CD4-positive, alpha-beta T cell treated with Interleukin-6 for 4 hours (primary cell): Measurements from ENCODE around the gene BAD.
"Not testable (repeated sequence)": the region's sequence is repeated elsewhere in the genome, so short reads cannot be mapped to it uniquely, and the experiment has no call there.

ENCODE experiments used
- DNase-seq: peaks from one replicate; pipeline ENCODE4 v3.0.0-alpha.2; 2020; ENCODE audit warnings: mixed read lengths

BAD gene

DNA sequence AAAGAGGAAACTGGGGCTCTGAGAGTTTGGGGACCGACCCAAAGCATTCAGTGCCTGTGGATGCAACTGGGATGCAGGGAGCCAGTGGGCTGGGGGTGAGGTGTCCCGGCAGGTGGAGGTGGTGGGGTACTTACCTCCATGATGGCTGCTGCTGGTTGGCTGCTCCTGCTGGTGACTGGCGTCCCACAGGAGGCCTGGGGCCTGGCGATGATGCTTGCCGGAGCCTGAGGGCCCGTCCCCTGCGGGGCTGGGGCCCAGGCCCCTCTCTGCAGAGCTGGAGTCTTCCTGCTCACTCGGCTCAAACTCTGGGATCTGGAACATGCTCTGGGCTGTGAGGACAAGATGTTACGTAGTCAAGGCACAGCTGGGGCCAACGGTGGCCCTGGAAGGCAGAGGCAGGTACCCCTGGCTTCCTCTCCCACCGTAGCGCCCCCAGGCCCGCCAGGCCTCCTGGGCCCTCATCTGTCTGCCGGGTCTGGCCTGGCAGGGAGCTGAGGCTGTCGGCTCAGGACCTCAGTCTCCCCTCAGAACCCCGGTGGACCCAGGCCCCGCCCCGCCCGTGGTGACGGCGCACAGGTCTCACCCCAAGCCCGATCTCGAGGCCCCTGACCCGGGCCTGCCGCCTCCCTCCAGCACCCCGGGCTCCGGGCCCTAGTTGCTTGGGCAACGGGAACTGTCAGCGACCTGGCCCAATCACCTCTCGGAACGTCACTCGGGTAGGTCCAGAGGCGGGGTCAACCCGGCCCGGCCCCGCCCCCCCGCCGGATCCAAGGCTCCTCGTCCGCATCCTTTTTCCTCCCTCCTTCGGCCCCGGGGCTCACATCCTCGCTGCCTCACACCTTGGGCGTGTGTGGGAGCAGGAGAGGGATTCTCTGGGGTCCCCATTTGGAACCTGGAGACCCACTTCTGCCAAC lies at the start of gene BAD:
Gene BAD, minus strand, starts transcription at position 618 of the 914 bp plus-strand sequence. Its CDS starts 297 bp downstream, at position 321.
- peak; percentile 94 for DNase-seq

DNA sequence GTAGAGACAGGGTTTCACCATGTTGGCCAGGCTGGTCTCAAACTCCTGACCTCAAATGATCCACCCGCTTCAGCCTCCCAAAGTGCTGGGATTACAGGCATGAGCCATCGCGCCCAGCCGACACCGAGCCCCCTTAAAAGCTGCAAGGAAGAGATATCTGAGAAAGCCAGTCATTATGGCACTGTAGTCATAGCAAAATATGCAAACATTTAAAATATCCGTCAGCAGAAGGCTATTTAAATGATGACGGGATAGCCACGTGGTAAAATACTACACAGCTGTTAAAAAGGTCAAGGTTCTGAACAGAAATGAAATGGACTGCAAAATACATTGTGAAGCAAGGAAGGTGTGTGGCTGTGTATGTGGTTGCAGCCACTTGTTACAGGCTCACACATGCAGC lies 49.1 kb upstream of the BAD start:
- no peak for DNase-seq

DNA sequence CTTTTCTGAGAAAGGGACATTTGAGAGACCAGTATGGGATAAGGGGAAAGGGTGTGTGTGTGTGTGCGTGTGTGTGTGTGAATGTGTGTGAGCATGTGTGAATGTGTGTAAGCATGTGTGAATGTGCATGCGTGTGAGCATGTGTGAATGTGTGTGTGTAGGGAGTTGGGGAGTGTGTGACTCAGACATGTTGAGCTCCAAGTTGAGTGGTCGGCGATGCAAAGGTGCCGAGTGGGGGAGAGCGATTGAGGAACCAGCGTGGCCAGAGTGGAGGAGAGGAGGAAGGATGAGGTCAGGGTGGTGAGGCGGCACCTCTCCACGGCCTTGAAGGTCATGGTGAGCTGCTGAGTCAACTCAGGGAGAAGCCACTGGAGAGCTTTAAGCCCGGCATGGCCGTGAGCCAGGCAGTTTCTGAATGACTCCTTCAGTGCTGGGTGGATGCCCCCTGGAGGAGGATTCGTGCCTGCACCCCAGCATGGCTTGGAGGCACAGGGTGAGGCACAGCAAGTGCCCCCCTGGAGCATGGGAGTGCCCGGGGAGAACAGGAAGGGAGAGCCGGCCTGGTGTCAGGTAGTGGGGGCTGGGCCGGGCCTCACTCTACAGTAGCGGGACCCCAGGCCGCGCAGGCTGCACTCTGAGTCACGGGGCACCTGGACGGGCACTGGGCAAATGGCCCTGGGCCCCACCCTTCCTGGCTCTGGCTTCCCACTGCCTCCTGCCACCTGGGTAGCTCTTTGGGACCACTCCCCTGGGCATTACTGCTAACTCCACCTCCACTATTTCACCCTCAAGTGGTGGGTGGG lies 47.3 kb upstream of the BAD start:
- DNase-seq, result peak; percentile 75

DNA sequence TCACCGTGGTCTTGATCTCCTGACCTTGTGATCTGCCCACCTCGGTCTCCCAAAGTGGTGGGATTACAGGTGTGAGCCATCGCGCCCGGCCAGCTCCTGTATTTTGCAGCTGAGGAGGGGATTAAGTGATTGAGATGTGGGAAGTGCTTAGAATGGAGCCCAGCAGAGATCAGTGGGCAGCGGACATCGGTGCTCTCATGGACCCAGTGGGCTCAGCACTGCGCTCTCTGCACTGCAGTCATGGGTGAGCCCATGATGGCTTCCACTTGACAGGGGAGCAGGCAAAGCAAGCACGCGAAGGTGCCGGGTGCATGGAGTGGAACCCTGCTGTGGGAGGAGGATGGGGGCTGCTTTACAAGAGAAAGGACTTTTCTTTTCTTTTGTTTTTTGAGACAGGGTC lies 46.4 kb upstream of the BAD start:
- DNase-seq, result no peak

DNA sequence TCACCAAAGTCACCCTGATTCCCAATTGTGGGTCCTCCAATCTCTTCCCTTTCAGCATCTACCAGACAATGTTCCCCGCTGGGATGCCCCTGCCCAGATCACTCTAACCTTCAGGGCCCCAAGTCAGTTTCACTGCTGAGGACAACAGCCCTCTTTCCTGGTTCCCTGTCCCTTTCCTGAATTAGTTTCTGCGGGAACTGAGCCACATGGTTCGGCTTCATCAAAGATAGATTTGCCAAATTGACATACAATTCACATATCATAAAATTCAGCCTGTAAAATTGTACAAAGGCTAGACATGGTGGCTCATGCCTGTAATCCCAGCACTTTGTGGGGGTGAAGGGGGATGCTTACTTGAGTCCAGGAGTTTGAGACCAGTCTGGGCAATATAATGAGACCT lies 43.5 kb upstream of the BAD start:
- DNase-seq, result no peak

DNA sequence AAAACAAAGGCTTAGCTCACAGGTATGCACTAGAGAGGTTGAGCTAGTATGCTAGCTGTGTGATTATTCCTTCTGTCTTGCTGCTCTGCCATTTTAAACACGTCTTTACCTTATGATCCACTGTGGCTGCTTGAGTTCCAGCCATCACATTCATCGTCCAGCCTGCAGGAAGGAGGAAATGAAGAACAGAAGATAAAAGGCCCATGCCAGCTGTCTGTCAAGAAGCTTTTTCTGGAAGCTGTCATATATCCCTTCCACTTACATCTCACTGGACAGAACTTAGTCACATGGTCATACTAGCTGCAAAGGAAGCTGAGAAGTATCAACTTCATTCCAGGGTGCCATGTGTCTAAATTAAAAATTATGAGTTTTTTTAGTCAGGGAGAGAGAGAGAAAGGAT lies 42.9 kb upstream of the BAD start:
- DNase-seq, result no peak

DNA sequence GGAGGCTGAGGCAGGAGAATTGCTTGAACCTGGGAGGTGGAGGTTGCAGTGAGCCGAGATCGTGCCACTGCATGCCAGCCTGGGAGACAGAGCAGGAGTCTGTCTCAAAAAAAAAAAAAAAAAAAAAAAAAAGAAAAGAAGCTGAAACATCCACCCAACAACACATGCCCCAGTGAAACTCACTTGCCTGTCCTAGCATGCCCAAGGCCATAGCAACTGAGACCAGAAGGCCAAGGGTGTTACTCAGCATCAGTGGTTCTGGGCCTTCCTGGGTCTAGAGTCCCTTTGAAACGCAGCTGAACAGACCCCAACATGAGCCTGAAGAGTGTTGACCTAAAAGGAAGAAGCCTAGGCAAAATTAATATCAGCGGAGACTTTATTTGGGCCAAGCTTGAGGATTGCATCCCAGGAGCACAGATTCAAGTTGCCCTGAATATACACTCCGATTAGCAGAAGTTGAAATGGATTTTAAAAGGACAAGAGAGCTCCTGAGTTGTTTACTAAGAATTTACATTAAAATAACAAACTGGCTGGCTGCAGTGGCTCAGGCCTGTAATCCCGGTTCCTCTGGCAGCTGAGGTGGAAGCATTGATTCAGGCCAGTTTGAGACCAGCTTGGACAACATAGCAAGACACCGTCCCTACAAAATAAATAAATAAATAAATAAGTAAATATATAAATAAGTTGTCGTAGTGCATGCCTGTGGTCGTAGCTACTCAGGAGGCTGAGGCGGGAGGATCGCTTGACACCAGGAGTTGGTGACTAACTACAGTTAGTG lies 40.4 kb upstream of the BAD start:
- DNase-seq, result no peak

DNA sequence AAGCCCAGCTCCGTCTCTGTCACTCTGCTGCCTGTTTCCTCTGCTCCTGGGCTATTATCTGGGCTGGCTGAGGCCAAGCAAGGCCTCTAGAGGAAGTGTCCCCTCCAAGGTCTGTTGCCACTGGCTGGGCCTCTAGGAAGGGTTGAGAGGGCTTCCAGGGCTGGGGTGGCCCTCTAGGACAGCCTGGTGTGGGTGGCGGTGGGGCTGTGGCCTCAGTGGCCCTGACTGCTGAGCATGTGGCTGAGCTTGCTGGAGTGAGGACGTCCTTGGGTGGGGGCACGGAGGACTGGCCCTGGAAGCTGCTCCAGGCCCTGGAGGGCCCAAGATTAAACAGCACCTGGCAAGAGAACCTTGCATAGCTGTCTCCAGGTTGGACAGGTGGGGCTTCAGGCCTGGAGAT lies 39.5 kb upstream of the BAD start:
- DNase-seq, result not testable (repeated sequence)

DNA sequence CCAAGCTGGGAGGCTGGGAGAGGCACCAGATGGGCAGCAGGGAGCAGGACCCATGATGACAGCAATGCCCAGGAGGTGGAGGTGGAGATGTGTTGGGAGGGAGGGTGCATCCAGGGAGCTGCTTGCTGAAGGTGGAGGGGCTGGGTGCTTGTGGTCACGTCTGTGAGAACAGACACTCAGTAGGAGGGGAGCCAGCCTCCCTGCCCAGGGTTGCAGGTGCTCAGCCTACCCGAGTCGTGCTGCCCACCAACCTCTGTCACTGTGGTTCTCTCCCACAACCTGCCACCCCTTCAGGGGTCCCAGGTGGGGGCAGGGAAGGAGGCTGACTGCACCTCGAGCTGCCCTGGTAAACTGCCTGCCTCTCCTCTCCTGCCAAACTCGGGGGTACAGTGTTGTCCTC lies 38.9 kb upstream of the BAD start:
- DNase-seq, result no peak

DNA sequence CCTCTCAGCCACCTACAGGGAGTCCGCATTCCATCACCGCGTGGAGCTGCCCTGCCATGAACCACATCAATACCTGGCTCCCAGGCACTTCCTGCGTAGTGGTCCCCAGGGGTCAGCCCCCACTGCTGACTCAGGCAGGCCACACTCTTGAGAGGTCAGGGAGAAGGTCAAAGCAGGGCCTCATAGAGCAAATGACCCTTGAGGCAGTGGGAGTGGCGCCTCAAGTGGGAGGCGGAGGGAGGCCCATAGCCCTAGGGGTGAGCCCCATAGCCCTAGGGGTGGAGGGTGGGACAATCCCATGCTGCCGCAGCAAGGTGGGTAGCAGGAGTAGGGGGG lies 38.4 kb upstream of the BAD start:
- no peak for DNase-seq

DNA sequence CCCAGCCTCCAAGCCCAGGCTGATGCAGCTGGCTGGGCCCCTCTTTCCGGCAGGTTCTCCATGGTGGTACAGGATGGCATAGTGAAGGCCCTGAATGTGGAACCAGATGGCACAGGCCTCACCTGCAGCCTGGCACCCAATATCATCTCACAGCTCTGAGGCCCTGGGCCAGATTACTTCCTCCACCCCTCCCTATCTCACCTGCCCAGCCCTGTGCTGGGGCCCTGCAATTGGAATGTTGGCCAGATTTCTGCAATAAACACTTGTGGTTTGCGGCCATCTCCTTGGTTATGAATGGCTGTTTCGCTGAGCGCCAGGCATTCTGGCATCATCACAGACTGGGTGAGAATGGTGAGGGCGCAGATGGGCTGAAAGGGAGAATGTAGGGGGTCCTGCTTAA lies 37.1 kb upstream of the BAD start:
- DNase-seq, result no peak

DNA sequence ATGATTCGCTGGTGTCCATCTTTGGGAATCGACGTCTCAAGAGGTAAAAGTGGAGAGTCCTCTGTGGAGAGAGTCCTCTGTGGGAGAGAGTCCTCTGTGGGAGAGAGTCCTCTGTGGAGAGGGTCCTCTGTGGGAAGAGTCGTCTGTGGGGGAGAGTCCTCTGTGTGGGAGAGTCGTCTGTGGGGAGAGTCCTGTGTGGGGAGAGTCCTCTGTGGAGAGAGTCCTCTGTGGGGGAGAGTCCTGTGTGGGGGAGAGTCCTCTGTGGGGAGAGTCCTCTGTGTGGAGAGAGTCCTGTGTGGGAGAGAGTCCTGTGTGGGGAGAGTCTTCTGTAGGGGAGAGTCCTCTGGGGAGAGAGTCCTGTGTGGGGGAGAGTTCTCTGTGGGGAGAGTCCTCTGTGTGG lies 36.6 kb upstream of the BAD start:
- no peak for DNase-seq

DNA sequence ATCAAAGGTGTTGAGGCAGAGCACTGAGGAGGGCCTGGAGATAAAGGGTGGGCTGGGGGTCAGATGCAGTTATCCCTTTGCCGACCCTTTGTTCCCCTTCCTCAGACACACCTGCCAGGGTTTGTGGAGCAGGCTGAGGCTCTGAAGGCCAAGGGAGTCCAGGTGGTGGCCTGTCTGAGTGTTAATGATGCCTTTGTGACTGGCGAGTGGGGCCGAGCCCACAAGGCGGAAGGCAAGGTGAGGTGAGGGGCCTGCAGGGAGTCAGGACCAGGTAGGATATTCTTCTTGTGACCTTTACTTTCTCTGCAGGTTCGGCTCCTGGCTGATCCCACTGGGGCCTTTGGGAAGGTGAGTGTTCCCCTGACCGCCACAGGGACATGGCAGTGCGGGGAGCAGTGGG lies 36.1 kb upstream of the BAD start:
- DNase-seq, result no peak

DNA sequence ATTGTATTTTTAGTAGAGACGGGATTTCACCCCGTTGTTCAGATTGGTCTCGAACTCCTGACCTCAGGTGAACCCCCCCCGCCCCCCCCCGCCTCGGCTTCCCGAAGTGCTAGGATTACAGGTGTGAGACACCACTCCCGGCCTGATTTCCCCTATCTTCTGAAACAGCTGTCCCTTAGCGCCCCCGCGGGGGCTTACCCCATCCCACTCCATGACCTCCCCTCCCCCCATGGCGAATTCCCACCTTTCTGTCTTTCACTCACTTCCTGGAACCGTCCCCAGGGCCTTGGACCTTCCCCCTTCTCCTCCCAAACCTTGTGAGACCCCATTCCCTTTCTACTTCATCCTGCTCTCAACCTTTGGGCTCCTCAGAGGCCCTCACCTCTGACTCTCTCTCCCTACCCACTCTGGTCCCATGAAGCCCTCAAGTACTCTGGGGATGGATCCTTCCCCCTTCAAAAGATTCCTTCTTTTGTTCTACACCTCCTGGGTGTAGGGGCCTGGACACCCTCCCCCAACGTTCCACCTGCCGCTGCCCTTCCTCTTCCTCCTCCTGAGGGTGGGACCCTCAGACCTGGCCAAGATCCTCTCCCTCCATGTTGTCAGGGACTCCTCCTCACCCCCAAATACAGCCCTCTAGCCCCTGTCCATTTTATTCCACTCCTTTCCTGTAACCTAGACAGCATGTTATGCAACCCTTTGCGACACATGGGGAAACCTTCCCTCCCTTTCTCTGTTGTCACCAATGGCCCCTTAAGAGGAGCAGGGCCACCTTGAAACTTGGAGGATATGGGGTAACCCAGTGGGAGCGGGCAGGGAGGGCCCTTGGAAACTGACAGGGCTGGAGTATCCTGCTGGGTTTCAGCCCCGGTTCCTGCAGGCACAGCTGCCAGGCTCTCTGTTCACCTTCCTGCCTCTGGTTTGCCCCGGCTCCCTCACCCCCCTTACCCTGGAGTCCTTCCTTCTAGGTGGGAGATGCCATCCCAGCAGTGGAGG lies 34.6 kb upstream of the BAD start:
- no peak for DNase-seq

DNA sequence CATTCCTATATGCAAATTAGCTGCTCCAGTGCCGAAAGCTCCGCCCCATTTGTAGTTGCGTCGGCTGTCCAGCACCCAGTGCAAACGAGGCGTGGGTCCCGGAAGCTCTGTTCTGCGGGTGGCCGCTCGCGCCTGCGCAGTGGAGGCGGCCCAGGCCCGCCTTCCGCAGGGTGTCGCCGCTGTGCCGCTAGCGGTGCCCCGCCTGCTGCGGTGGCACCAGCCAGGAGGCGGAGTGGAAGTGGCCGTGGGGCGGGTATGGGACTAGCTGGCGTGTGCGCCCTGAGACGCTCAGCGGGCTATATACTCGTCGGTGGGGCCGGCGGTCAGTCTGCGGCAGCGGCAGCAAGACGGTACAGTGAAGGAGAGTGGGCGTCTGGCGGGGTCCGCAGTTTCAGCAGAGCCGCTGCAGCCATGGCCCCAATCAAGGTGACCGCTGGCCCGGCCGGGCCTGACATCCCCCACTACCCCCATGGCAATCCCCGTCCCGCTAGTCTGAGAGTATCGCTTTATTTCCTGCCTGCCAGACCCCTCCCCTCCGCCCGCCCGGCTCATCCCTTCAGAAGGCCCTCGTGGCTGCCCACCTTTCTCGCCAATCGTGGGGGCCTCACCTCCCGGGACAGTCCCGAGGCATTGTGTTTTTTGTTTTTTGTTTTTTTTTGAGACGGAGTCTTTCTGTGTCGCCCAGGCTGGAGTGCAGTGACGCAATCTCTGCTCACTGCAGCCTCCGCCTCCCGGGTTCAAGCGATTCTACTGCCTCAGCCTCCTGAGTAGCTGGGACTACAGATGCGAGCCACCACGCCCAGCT lies 33.7 kb upstream of the BAD start, which contains the start of gene PRDX5:
Gene PRDX5, plus strand, starts transcription at position 161 of the 805 bp plus-strand sequence. Its CDS starts 95 bp downstream, at position 256.
- DNase-seq, result peak; percentile 96

DNA sequence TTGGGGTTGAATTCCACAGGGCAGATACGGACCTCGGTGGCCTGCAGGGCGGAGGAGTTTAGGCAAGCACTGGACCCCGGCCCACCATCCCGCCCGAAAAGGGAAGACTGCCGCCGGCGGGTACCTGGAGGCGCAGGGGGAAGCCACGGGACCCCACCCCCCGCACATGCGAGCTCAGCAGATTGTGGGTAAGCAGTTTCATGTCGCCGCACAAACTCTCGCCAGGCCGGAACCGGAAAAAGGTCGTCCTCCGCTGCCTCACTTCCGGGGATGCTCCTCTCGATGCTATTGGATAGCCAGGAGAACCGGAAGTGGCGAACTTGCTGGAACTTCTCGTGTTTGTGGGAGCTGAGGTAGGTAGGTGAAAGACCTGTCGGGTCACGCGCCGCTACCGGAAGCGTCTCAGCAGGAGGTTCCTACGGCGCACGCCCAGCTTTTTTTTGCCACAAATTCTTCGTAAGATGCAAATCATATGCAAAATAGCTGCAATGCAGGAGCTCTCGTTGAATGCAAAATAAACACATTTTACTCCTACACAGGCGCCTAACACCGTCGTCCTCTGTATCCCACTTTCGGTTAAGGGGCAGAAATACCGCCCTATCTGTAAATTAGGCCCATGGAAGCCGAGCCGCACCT lies 33.0 kb upstream of the BAD start, which contains the start of gene TRMT112:
Gene TRMT112, minus strand, starts transcription at position 235 of the 636 bp plus-strand sequence. Its CDS starts 33 bp downstream, at position 202.
- peak; percentile 97 for DNase-seq

DNA sequence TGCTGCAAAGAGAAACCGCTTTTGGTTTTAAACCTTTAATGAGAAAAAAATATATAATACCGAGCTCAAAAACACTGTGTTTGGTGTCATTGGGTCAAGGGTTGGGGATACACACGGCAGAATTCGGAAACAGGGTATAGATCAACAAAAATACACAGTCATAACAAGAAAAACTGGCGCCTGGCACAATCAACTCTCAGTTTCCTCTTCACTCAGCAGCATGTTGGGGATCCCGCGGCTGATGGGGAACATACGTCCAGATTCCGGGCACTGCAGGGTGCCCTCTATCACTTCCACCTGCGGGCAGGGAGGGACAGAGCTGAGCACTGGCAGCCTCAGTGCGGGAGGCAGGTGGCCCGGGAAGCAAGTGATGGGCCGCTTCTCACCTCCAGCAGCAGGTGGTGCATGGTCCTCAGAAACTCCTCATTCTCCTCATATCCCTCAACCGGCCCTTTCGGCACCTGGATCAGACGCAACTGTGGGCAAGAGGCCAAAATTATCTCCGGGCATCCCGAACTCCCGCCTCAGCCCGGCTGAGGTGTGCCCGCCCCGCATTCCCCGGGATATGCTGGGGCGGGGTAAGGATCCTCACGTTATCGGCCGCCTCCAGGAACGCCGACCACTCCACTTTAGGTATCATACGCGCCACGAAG lies 32.3 kb upstream of the BAD start:
- DNase-seq, result peak; percentile 46

DNA sequence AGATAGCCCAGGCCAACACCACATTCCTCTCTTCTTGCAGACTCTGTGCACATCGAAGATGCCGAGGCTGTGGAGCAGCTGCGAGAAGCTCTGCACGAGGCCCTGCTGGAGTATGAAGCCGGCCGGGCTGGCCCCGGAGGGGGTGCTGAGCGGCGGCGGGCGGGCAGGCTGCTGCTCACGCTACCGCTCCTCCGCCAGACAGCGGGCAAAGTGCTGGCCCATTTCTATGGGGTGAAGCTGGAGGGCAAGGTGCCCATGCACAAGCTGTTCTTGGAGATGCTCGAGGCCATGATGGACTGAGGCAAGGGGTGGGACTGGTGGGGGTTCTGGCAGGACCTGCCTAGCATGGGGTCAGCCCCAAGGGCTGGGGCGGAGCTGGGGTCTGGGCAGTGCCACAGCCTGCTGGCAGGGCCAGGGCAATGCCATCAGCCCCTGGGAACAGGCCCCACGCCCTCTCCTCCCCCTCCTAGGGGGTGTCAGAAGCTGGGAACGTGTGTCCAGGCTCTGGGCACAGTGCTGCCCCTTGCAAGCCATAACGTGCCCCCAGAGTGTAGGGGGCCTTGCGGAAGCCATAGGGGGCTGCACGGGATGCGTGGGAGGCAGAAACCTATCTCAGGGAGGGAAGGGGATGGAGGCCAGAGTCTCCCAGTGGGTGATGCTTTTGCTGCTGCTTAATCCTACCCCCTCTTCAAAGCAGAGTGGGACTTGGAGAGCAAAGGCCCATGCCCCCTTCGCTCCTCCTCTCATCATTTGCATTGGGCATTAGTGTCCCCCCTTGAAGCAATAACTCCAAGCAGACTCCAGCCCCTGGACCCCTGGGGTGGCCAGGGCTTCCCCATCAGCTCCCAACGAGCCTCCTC lies 31.4 kb upstream of the BAD start:
- not testable (repeated sequence) for DNase-seq
